Spleen (tissue), 11 donors: Measurements from ENCODE around the gene CLIC2. TPM values are rescaled to one million over a fixed set of nuclear protein-coding genes. Genes with fewer than 3 reads are reported as not detected.

Experiments
- DNase-seq: peaks from one replicate; pipeline ENCODE4 v3.0.0-alpha.2; 2020
- H3K27ac ChIP-seq, 8 donors: fragments of 200-600 bp; sonication (generic) in 7 of 8; 1 replicate in 4 of 8; 2 replicates in 4 of 8; pipeline versions ENCODE4 v1.5.0 to v1.8.0; 2016 to 2021; ENCODE audit warnings: inconsistent platforms in 4 of 8, mild to moderate bottlenecking in 4 of 8, moderate library complexity in 1 of 8
- H3K27me3 ChIP-seq, 7 donors: fragments of 200-600 bp; sonication (generic) in 6 of 7; replicated peaks in 1 of 7; 1 replicate in 4 of 7; 2 replicates in 3 of 7; pipeline versions ENCODE4 v1.5.0 to v1.8.0; 2016 to 2021; ENCODE audit warnings: inconsistent platforms in 3 of 7, mild to moderate bottlenecking in 1 of 7
- H3K36me3 ChIP-seq, 6 donors: fragments of 200-600 bp; sonication (generic) in 5 of 6; 1 replicate in 4 of 6; 2 replicates in 2 of 6; pipeline versions ENCODE4 v1.5.0 to v1.8.0; 2016 to 2021; ENCODE audit warnings: inconsistent platforms in 2 of 6
- H3K4me1 ChIP-seq, 6 donors: fragments of 200-600 bp; sonication (generic) in 5 of 6; 1 replicate in 3 of 6; 2 replicates in 3 of 6; pipeline versions ENCODE4 v1.5.0 to v1.8.0; 2016 to 2021; ENCODE audit warnings: inconsistent platforms in 3 of 6
- H3K4me3 ChIP-seq, 8 donors: fragments of 200-600 bp; sonication (generic) in 7 of 8; 1 replicate in 4 of 8; 2 replicates in 4 of 8; pipeline versions ENCODE4 v1.5.0 to v1.8.0; 2016 to 2021; ENCODE audit warnings: inconsistent platforms in 4 of 8, mild to moderate bottlenecking in 4 of 8, moderate library complexity in 2 of 8
- H3K9me3 ChIP-seq, 8 donors: fragments of 200-600 bp; sonication (generic) in 7 of 8; 1 replicate in 4 of 8; 2 replicates in 4 of 8; pipeline versions ENCODE4 v1.5.0 to v1.8.0; 2016 to 2021; ENCODE audit warnings: inconsistent platforms in 4 of 8
- CTCF ChIP-seq, 11 experiments: fragments of 200-600 bp in 7 of 11; fragments of 450-650 bp in 4 of 11; sonication (generic) in 4 of 11; IDR thresholded peaks in 8 of 11; conservative IDR thresholded peaks in 3 of 11; 1 replicate in 7 of 11; 2 replicates in 4 of 11; pipeline versions ENCODE4 v1.4.0 to v1.8.0; 2016 to 2021; ENCODE audit warnings: antibody characterized with exemption in 11 of 11, inconsistent platforms in 4 of 11, mild to moderate bottlenecking in 1 of 11
- POLR2A ChIP-seq, 3 donors: fragments of 450-650 bp; IDR thresholded peaks; one replicate each; pipeline ENCODE4 v1.5.1; 2017; ENCODE audit warnings: antibody characterized with exemption in 3 of 3, mild to moderate bottlenecking in 1 of 3
- POLR2AphosphoS5 ChIP-seq, 3 donors: sonication (generic); formaldehyde crosslinking; IDR thresholded peaks; one replicate each; pipeline ENCODE4 v1.5.1; 2017; ENCODE audit warnings: antibody characterized with exemption in 3 of 3
- WGBS, 5 donors: extraction: QIAGEN DNeasy Blood & Tissue Kit in 3 of 5; methylation state at CpG; one replicate each; pipeline versions ENCODE4 v1.1.5 to v1.1.7; 2013 to 2018; 5-methylcytosine and 5-hydroxymethylcytosine counted together
- intact Hi-C: fragments of 100-400 bp; cut with DNase I; formaldehyde crosslinking; loops from one replicate; pipeline ENCODE4 v1.15.0; 2023; ENCODE audit warnings: low total_unique reads
- microRNA-seq, 3 donors: library from miRNA; unstranded; fragments of <30 nt; microRNA quantifications; one replicate each; pipeline versions ENCODE4 to v1.1.0, GENCODE V29; 2019 to 2020
- polyA plus RNA-seq, 3 donors: library from polyadenylated mRNA; stranded (reverse); fragments of 200-250 nt; gene quantifications; one replicate each; pipeline ENCODE4 v1.2.1, GENCODE V29; 2013
- small RNA-seq, 4 donors: library from RNA; depleted of rRNA; stranded (forward); fragments of <200 nt; gene quantifications; one replicate each; pipeline ENCODE3, GENCODE V24; 2016
- total RNA-seq, 7 donors: library from RNA; depleted of rRNA in 3 of 7; stranded (reverse); fragments of >200 nt in 3 of 7; fragmentation: NEBNext Ultra II Directional in 4 of 7; extraction: Animal tissue kit (Norgen Biotek cat#: 25700) in 4 of 7; gene quantifications; one replicate each; pipeline versions ENCODE4 v1.1.0 to v1.2.1, GENCODE V29; 2016 to 2021
- donor health status: healthy with polysubstance abuse.
- donor health status: DM: no; HTN: no; CAD: no; lungs with moderate emphysema.
- donor health status: DM: no; HTN: no; CAD: no.
- donor health status: Bipolar disorder and iron deficiency.
- donor health status: healthy.
- donor health status: DM: no; HTN: no; CAD: no.
- donor health status: DM: yes; HTN: yes; CAD: no.

CLIC2 gene
- total and polyA plus RNA-seq, 10 donors: 18.3 to 106 (median 58.1) TPM

- peaks cover 0 to 58% (median 17%) of the 10 kb centered on the region in 6 donors for H3K36me3 ChIP-seq
- H3K27me3 ChIP-seq: no peaks in the 10 kb centered on the region
- WGBS, 5 donors: 69 to 95% (median 94%) methylated on average over 5 of the region's 5 CpGs
- intact Hi-C loops: no loop called here
- no peak overlapping the region for H3K27ac ChIP-seq
- TF ChIP-seq CTCF (IDR thresholded peaks at IDR 0.05 in 8 of 11, conservative IDR thresholded peaks at IDR 0.05 in 3 of 11): no peak
- no peaks in the 10 kb centered on the region for H3K9me3 ChIP-seq
- DNase-seq: no peak
- H3K4me1 ChIP-seq: no peaks in the 10 kb centered on the region
- no peak overlapping the region for H3K4me3 ChIP-seq
These were observed 96.7 kb downstream of the CLIC2 start for GRCh38 chrX:155237719-155238118.

GRCh38 chrX:155235891-155236290, 98.5 kb downstream of the CLIC2 start:
- Histone ChIP-seq H3K9me3 (no peaks in the 10 kb centered on the region), H3K27me3 (no peaks in the 10 kb centered on the region), H3K4me3 (no peak overlapping the region), H3K27ac (no peak overlapping the region), H3K36me3 (peaks cover 0 to 74% (median 17%) of the 10 kb centered on the region in 6 donors), H3K4me1 (no peaks in the 10 kb centered on the region)
- intact Hi-C loops: no loop called here
- DNase-seq: no peak
- TF ChIP-seq CTCF (IDR thresholded peaks at IDR 0.05 in 8 of 11, conservative IDR thresholded peaks at IDR 0.05 in 3 of 11) (no peak), POLR2AphosphoS5 (IDR thresholded peaks at IDR 0.05) (no peak), POLR2A (IDR thresholded peaks at IDR 0.05) (no peak)

- H3K9me3 ChIP-seq: no peaks in the 10 kb centered on the region
- TF ChIP-seq CTCF (IDR thresholded peaks at IDR 0.05 in 8 of 11, conservative IDR thresholded peaks at IDR 0.05 in 3 of 11) (no peak), POLR2AphosphoS5 (IDR thresholded peaks at IDR 0.05) (no peak), POLR2A (IDR thresholded peaks at IDR 0.05) (no peak)
- H3K4me1 ChIP-seq: no peaks in the 10 kb centered on the region
- H3K4me3 ChIP-seq: no peak overlapping the region
- intact Hi-C loops: no loop called here
- H3K27ac ChIP-seq: no peak overlapping the region
- no peak for DNase-seq
- peaks cover 0 to 74% (median 12%) of the 10 kb centered on the region in 6 donors for H3K36me3 ChIP-seq
- H3K27me3 ChIP-seq: no peaks in the 10 kb centered on the region
These were observed 103.3 kb downstream of the CLIC2 start for GRCh38 chrX:155231163-155231562.

Small RNAs within 50 kb of the gene (microRNA-seq; reads per million reads assigned to microRNA genes)
- 0 reads per million in 3 donors for gene MIR1184-2

Small RNAs within 50 kb of the gene (small RNA-seq; reads per million reads assigned to genes)
- gene AC234781.4: 0 reads per million in 4 donors
- gene MIR1184-2: 0 reads per million in 4 donors

Other genes starting within 250 kb of the CLIC2 start
- gene VBP1, start 118.2 kb downstream of the CLIC2 start, total RNA-seq: 10 to 100 TPM; 24.2 to 37.8 (median 27.9) TPM
- 10 to 100 TPM; 24.1 to 42.1 (median 35.9) TPM for gene VBP1, start 118.2 kb downstream of the CLIC2 start, polyA plus RNA-seq
- gene RAB39B, start 70.1 kb downstream of the CLIC2 start, total RNA-seq: 1 to 10 TPM; 3.6 to 8.3 (median 4.4) TPM
- 1 to 10 TPM; 3.3 to 4.3 (median 3.9) TPM for gene RAB39B, start 70.1 kb downstream of the CLIC2 start, polyA plus RNA-seq
- not detected for gene F8A2, start 47.5 kb upstream of the CLIC2 start, total RNA-seq
- gene F8A2, start 47.5 kb upstream of the CLIC2 start, polyA plus RNA-seq: not detected
- gene F8A3, start 124.0 kb upstream of the CLIC2 start, total RNA-seq: 10 to 100 TPM in 3 of 7 donors, 1 to 10 TPM in 2, under 1 TPM in 1, not detected in 1; 0.64 to 26.4 (median 9.5) TPM
- 1 to 10 TPM in 2 of 3 donors, not detected in 1; 4.5 to 5.1 TPM for gene F8A3, start 124.0 kb upstream of the CLIC2 start, polyA plus RNA-seq